ENCODE results near the gene THSD4.
"Not testable (repeated sequence)": the region's sequence is repeated elsewhere in the genome, so short reads cannot be mapped to it uniquely, and the experiment has no call there.

Gene THSD4

GRCh38 chr15:71393383-71393782 lies 278.1 kb downstream of the THSD4 start:
- no peak overlapping the region for H3K4me3 ChIP-seq (replicated peaks; ENCODE audit: low read depth, low read length)
- DNase-seq (ENCODE audit: extremely low read depth, low read depth): no peak
- no peak for TF ChIP-seq CTCF (IDR thresholded peaks at IDR 0.05; ENCODE audit: low read depth, low read length, missing control alignments)

- DNase-seq (ENCODE audit: extremely low read depth, low read depth): no peak
Observed at GRCh38 chr15:71396536-71397125, 281.4 kb downstream of the THSD4 start.

GRCh38 chr15:71397377-71397776 lies 282.1 kb downstream of the THSD4 start:
- DNase-seq (ENCODE audit: extremely low read depth, low read depth): no peak
- no peak overlapping the region for H3K4me3 ChIP-seq (replicated peaks; ENCODE audit: low read depth, low read length)
- TF ChIP-seq CTCF (IDR thresholded peaks at IDR 0.05; ENCODE audit: low read depth, low read length, missing control alignments): no peak

More at GRCh38 chr15:71396536-71397125, 281.4 kb downstream of the THSD4 start:
- no peak overlapping the region for H3K4me3 ChIP-seq (replicated peaks; ENCODE audit: low read depth, low read length)
- TF ChIP-seq CTCF (IDR thresholded peaks at IDR 0.05; ENCODE audit: low read depth, low read length, missing control alignments): no peak

GRCh38 chr15:71400294-71400693 lies 285.0 kb downstream of the THSD4 start:
- no peak for TF ChIP-seq CTCF (IDR thresholded peaks at IDR 0.05; ENCODE audit: low read depth, low read length, missing control alignments)
- no peak for DNase-seq (ENCODE audit: extremely low read depth, low read depth)
- H3K4me3 ChIP-seq (replicated peaks; ENCODE audit: low read depth, low read length): no peak overlapping the region

- not testable (repeated sequence) for DNase-seq (ENCODE audit: extremely low read depth, low read depth); H3K4me3 ChIP-seq (replicated peaks; ENCODE audit: low read depth, low read length)
Observed at GRCh38 chr15:71401728-71402127, 286.5 kb downstream of the THSD4 start.

GRCh38 chr15:71409541-71409940 lies 294.3 kb downstream of the THSD4 start:
- H3K4me3 ChIP-seq (replicated peaks; ENCODE audit: low read depth, low read length): no peak overlapping the region
- TF ChIP-seq CTCF (IDR thresholded peaks at IDR 0.05; ENCODE audit: low read depth, low read length, missing control alignments): no peak
- DNase-seq (ENCODE audit: extremely low read depth, low read depth): no peak

GRCh38 chr15:71410347-71410746 lies 295.1 kb downstream of the THSD4 start:
- no peak for DNase-seq (ENCODE audit: extremely low read depth, low read depth)
- TF ChIP-seq CTCF (IDR thresholded peaks at IDR 0.05; ENCODE audit: low read depth, low read length, missing control alignments): no peak
- no peak overlapping the region for H3K4me3 ChIP-seq (replicated peaks; ENCODE audit: low read depth, low read length)
